ENCODE measurements around the gene SAA1.

SAA1 gene

DNA sequence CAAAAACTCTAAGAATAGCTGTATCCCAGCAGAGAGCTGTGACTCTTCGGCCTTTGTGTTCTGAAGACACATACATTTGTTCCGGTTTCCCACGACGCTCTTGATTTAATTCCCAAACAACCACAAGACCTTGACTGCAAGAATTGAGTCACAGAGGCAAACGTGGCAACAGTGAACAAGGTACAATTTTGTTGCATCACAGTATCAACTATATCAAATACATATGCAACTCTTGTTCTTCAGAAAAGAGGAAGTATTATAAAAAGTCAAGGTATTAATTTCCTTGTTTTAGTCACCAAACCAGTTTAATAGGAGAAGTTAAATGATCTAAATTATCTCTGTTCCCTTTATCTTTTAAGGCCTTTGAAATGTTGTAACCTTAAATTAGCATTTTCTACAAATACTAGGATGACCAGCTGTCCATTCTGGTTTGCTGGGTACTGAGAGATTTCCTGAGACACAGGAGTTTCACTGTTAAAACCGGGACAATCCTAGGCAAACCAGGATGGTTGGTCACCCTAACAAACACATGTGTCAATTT, 44.8 kb downstream of the SAA1 start:
- peak in 1 of 2 donors; percentile 2 for DNase-seq (ENCODE audit: low spot score in 2 of 2)
- no peaks in the 10 kb centered on the region for H3K27me3 Mint-ChIP-seq
- peaks cover 21% of the 10 kb centered on the region for H3K4me1 Mint-ChIP-seq
- H3K36me3 Mint-ChIP-seq: peaks cover 29% of the 10 kb centered on the region
- H3K9me3 Mint-ChIP-seq: no peaks in the 10 kb centered on the region
- H3K27ac Mint-ChIP-seq: peak overlapping the region; percentile 87
- ATAC-seq (ENCODE audit: low read depth): peak; percentile 90
- H3K4me3 Mint-ChIP-seq: peak overlapping the region; percentile 62

DNA sequence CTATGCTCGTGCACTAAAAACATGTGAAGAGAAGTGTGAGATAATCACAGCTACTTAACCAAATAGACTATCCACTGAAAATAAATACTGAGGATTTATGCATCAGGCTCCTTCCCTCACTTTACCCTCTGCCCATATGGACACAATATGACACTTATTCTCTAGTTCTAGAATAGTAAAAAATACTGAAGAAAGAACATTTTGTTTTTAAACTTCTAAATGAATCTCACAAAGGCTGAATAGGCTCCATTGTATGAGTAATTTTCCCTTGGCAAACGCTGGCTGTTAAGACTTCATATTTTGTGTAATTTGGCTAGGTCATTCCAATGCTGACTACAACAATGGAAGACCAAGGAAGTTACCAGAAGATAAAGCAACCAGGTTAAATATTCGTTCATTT, 45.9 kb downstream of the SAA1 start:
- no peak for ATAC-seq (ENCODE audit: low read depth)
- Mint-ChIP-seq H3K36me3 (peaks cover 20% of the 10 kb centered on the region), H3K27me3 (no peaks in the 10 kb centered on the region), H3K27ac (no peak overlapping the region), H3K4me1 (peaks cover 18% of the 10 kb centered on the region), H3K4me3 (no peak overlapping the region), H3K9me3 (no peaks in the 10 kb centered on the region)
- no peak for DNase-seq (ENCODE audit: low spot score in 2 of 2)

DNA sequence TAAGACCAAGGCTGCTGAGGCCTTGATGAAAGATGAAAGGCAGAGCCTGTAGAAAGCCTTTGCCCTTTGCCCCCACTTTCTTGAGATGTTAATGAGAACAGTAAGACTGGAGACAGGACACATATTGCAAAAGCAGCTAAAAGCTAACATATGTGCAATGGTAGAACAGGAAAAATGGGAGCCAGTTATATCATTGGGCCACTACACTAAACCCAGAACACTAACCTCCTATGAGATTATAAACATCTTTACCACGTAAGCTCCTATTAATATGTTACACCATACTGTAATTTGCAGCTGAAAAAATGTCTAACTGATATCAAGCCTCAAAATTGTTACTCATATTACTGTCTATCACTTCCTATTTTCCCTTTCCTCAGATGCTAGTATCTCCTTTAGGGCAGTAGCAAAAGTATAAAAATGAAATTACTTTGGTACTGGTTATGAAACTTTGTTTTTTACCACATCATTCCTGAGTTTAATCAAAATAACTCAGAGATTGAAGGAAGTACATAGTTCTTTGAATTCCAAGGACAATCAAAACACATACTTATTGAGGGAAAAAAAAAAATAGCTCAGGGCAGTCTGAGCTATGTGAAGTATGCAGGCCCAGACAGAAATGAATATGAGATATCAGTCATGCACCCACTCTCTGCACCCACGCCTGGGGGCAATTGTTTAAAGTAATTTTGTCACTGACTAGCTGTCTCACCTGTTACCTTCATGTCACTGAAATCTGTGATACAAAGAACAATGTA, 46.8 kb downstream of the SAA1 start:
- Mint-ChIP-seq H3K36me3 (peaks cover 18% of the 10 kb centered on the region), H3K27ac (no peak overlapping the region), H3K4me1 (peaks cover 18% of the 10 kb centered on the region), H3K9me3 (no peaks in the 10 kb centered on the region), H3K4me3 (no peak overlapping the region), H3K27me3 (no peaks in the 10 kb centered on the region)
- DNase-seq (ENCODE audit: low spot score in 2 of 2): no peak
- no peak for ATAC-seq (ENCODE audit: low read depth)

DNA sequence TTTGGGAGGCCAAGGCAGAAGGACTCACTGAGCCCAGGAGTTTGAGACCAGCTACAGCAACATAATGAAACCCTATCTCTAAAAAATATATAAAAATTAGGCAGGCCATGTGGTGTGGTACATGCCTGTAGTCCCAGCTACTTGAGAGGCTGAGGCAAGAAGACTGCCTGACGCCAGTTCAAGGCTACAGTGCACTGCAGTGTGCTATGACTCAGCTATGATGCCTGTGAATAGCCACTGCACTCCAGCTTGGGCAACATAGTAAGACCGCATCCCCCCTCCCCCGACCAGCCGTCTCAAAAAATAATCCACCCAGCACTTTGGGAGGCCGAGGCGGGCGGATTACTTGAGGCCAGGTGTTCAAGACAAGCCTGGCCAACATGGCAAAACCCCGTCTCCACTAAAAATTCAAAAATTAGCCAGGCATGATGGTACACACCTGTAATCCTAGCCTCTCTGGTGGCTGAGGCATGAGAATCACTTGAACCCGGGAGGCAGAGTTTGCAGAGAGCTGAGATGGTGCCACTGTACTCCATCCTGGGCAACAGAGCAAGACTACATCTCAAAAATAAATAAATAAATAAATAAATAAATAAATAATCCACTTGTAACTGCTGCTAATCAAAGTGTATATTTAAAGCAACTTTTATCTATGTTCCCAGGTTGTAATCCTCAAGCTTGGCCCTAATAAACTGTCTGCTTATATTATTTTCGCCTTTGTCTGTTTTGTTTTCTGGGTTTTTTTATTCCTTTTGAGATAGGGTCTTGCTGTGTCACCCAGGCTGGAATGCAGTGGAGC, 48.1 kb downstream of the SAA1 start:
- Mint-ChIP-seq H3K4me1 (peaks cover 26% of the 10 kb centered on the region), H3K4me3 (no peak overlapping the region), H3K27me3 (no peaks in the 10 kb centered on the region), H3K36me3 (peaks cover 13% of the 10 kb centered on the region), H3K27ac (peak overlapping the region; percentile 47), H3K9me3 (no peaks in the 10 kb centered on the region)
- DNase-seq (ENCODE audit: low spot score in 2 of 2): no peak
- no peak for ATAC-seq (ENCODE audit: low read depth)

DNA sequence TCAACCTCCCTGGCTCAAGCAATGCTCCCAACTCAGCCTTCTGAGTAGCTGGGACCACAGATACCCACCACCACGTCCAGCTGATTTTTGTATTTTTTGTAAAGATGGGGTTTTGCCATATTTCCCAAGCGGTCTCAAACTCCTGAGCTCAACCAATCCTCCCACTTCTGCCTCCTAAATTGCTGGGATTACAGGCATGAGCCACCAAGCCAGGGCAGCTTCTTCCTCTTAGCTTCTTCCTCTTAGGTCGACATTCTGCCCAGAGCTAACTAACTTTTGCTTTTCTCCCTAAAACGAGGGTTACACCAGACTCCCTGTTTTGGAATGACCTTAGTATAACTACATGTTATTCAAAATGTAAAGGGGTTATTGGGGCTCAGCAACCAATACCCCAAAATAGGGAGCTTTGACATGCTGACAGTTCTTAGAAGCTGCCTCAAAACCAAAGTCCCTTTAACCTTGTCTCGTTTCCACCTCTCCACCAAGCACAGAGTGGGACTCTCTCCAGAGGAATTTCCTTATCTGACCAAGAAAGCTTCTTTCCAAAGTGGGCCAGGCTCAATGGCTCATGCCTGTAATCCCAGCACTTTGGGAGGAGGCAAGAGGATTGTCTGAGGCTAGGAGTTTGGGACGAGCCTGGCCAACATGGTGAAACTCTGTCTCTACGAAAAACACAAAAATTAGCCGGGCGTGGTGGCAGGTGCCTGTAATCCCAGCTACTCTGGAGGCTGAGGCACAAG, 48.9 kb downstream of the SAA1 start:
- peaks cover 14% of the 10 kb centered on the region for H3K36me3 Mint-ChIP-seq
- H3K9me3 Mint-ChIP-seq: no peaks in the 10 kb centered on the region
- peaks cover 34% of the 10 kb centered on the region for H3K4me1 Mint-ChIP-seq
- H3K27ac Mint-ChIP-seq: peak overlapping the region; percentile 47
- H3K4me3 Mint-ChIP-seq: no peak overlapping the region
- no peak for DNase-seq (ENCODE audit: low spot score in 2 of 2)
- no peaks in the 10 kb centered on the region for H3K27me3 Mint-ChIP-seq
- no peak for ATAC-seq (ENCODE audit: low read depth)

DNA sequence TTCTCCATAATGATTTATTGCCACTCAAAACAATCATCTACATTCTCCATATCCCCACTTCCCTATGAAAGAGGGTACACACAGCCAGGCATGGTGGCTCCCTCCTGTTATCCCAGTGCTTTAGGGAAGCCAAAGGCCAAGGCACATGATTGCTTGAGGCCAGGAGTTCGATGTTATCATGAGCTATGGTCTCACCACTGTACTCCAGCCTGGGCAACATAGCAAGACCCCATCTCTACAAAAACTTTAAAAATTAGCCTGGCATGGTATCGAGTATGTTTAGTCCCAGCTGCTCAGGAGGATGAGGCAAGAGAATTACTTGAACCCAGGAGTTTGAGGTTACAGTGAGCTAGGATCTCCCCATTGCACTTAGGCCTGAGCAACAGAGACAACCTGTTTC, 49.8 kb downstream of the SAA1 start:
- no peak for DNase-seq (ENCODE audit: low spot score in 2 of 2)
- peaks cover 8% of the 10 kb centered on the region for H3K36me3 Mint-ChIP-seq
- no peak for ATAC-seq (ENCODE audit: low read depth)
- peaks cover 35% of the 10 kb centered on the region for H3K4me1 Mint-ChIP-seq
- no peaks in the 10 kb centered on the region for H3K27me3 Mint-ChIP-seq
- no peak overlapping the region for H3K4me3 Mint-ChIP-seq
- H3K9me3 Mint-ChIP-seq: no peaks in the 10 kb centered on the region
- H3K27ac Mint-ChIP-seq: no peak overlapping the region

DNA sequence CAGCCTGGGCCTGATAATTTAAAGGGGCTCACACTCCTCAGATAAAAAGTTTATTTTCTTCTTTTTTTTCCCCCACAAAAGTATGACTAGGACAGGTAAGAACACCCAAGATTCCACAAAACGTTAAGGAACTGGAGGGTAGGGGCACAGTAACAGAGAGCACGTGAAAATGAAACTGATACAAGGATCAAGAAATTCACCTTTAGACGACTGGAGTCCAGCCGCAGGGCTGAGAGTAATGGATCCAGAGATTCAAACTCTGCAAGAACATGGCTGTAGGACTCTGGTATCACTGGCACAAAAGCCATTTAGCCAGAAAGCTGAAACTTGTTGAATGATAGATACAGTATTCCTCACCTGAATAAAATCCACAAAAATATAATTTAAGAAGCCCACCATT, 51.5 kb downstream of the SAA1 start:
- no peaks in the 10 kb centered on the region for H3K27me3 Mint-ChIP-seq
- peaks cover 34% of the 10 kb centered on the region for H3K4me1 Mint-ChIP-seq
- ATAC-seq (ENCODE audit: low read depth): no peak

More for the DNA sequence above, 51.5 kb downstream of the SAA1 start:
- Mint-ChIP-seq H3K36me3 (peaks cover 7% of the 10 kb centered on the region), H3K9me3 (no peaks in the 10 kb centered on the region), H3K27ac (no peak overlapping the region), H3K4me3 (no peak overlapping the region)
- DNase-seq (ENCODE audit: low spot score in 2 of 2): no peak
